ENCODE measurements around the gene CHCHD6.

CHCHD6 gene

DNA sequence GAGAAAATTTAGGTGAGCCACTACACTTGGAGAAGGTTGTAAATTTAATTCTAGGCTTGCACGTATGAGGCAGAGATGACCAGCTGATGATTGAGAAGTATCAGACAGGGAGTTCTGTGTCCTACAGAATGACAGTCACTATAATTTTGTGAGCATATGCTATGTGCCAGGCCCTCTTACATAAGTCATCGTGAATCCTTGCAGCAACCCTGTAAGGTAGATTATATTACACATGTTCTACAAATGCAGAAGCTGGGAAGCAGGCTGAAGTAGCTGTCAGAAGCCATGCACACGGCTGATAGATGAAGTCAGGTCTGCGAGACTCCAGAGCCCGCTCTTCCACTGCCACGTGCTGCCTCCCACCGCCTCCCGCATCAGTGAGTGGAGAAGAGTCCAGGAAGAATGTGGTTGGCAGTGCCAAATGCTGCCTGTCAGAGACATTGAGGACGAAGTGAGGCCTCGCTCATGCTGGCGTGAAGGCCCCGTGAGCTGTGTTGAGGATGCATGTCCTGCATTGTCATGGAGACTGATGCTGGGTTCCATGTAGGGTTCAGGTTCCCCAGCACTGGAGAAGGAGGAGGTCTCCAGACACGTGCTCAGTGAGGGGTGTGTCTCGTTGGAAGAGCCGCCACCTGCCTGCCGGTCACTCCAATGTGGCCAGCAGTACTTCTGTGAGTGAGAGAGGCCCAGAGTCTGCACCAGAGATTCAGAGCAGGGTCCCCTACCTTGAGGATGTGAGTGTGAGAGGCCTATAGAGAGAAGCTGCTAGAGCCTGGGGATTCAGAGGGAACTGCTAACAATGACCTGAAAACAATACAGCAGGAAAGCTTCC, 155.6 kb downstream of the CHCHD6 start:
- no peak for DNase-seq (ENCODE audit: low spot score)

DNA sequence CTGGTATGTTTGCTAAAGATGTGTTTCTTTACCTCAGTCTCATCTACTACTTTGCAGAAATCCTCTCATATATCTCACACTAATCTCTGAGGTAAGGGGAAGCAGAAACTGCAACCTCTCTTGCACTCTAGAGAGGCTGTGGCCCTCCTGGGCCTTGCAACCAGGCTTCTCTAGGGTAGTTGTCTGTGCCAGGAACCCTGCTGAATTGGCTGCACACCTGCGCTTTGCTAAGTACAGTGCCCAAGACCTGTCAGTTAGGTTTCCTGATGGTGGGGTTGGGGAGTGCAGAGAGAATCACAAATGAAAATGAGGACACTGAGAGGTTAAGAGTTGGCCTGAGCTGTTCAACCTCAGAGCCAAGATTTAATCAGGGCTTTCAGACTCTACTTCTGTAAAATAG, 161.7 kb downstream of the CHCHD6 start:
- no peak for DNase-seq (ENCODE audit: low spot score)

DNA sequence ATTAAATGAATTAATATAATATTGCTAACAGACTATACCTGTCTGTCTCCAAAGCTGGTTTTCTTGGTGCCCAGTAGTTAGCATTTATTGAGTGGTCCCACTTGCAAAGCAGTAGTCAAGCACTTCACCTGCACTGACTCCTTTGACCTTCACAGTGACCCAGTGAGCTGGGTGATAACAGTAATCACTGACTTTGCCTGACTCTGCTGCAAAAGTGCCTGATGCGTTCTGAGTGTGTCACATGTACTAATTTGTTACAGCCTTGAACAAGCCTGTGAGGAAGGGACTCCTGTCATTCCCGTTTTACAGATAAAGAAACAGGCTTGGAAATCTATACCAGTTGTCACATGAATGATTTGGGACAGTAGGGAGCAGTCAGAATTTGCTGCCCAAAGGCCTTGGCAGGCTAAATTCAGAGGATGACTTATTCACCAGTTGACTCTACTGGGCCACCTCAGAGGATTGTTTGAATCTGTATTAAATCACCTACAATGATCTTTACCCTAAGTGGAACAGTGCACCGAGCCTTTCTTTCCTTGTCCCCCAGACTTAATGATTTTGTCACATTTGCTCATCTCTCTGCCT, 162.2 kb downstream of the CHCHD6 start:
- DNase-seq (ENCODE audit: low spot score): no peak

DNA sequence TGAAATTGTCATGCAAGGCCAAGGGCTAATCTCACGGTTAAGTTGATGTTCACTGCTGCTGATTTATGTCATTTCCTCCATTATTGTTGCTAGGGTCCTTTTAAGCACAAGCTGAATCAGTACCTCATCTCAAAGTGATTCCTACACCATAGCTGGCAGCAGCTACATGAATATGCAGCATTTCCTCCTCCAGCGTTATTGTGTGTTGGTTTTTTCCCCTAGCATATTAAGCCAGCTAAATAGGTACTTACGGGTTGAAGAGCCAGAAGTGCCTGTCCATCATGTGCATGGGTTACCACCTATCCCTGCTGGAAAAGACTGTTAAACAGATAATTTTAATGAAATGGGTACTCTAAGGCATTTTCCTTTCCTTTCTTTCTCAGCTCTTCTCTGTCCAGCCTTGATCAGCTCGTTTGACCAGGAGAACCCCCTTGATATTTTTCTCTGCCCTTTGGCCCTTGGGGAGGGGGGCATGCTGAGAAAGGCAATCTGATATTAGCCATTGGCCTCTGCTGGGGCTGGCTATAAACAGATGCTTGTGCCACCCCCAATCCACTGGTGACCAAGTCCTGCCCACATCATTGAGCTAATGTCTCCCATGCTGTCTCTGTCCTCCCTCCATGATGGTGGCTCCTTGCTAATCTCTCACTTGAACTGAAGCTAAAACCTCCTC, 163.3 kb downstream of the CHCHD6 start:
- no peak for DNase-seq (ENCODE audit: low spot score)

DNA sequence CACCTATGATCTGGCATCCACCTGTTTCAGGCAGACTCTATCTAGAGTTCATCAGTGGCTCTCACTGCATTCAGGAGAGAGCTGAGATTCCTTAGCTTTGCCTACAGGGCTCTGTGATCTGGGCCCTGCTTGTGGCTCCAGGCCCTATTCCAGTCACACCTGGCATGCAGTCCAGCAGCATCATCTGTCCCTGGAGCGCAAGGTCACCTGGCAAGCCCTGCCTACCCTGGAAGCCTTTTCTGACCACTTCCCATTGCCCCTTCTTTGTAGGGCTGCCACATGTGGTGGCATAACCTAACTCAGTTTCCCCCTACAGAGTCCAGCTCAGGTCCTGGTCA, 163.8 kb downstream of the CHCHD6 start:
- DNase-seq (ENCODE audit: low spot score): no peak

DNA sequence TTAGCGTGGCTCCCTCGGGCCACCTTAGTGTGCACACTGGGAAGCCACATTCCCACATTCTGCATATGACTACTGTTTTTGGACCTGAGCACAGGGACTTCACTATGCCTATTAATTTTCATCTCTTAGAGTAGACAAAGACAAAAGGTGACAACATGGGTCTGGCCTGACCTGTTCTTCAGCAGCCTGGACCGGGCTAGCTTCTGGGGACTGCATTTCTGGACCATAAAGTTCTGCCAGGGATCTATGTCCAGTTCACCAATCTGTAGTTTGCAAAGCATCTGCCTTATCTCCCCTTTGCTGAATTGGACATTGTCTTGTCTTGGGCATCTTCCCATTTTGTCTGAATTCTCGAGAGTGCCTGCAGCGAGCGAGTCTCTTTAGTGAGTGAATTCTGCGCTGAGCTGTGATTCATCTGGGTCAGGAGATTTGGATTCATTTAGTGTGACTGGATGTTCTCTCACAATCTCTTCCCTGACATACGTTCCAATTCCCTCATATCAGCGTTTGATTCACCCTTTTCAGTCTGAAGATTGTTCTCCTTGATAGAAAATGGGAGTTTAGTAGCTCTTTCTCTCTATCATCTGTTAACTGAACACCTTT, 166.7 kb downstream of the CHCHD6 start:
- DNase-seq (ENCODE audit: low spot score): peak; percentile 43

DNA sequence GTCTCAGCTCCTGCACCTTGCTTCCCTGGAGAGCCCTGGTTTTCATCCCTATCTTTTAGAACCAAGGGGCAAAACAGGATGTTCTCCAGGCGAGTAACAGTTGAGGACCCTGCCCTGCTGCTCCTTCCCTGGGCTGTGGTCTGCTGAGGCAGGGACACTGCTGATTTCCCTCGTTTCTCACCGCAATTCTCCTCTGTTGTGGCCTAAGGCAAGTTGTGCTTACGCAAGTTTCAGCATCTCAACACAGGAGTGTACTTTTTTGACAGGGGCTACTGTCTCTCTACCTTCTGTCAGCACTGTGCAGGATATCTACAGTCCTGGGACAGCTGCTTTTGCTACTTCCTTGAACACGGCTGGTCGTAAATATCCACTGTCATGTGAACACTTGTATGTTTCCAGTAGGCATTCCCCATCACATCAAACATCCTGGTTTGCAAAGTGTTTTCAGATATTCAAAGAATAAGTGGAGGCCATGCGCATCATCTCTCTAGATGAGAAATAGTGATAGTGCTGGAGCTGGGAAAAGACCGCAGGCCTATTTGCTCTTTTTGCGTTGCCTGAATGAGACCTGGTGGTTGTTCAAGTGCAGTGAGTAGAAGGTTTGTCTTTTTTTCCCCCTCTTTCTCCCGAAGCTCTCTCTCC, 168.8 kb downstream of the CHCHD6 start:
- DNase-seq (ENCODE audit: low spot score): no peak

DNA sequence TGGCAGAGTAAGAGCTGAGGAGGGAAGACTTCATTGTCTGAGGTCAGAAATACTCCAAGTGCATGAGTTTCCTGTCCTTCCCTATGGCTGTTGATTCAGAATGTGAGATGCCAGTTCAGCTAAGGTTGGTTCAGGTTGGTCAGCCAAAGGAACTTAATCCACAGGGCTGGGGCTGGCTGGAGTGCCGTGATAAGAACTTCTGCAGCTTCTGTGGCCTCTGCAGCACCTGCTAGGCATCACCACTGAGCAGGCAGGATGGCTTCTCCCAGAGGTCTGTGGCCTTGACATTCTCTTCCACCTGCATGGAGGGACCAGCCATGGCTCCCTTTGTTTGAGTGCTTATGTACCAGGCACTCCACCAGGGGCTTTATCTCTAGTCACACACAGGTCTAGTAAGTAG, 169.4 kb downstream of the CHCHD6 start:
- DNase-seq (ENCODE audit: low spot score): no peak

DNA sequence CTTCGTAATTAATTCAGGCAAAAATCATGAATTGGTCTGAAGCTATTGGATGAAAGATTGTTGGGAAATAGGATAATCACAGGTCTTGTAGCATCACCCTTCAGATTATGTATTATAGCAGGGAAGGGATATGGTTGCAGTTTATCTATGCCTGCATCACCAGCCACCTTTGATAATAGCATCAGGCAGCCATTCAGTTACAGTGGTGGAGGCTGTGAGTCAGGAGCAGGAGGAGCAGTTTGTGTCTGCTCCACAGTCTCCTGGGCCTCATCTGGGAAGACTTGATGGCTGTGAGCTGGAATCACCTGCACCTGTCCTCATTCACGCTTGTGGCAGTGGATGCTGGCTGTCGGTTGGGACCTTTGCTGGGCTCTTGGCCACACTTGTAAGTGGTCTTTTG, 174.6 kb downstream of the CHCHD6 start:
- DNase-seq (ENCODE audit: low spot score): no peak

DNA sequence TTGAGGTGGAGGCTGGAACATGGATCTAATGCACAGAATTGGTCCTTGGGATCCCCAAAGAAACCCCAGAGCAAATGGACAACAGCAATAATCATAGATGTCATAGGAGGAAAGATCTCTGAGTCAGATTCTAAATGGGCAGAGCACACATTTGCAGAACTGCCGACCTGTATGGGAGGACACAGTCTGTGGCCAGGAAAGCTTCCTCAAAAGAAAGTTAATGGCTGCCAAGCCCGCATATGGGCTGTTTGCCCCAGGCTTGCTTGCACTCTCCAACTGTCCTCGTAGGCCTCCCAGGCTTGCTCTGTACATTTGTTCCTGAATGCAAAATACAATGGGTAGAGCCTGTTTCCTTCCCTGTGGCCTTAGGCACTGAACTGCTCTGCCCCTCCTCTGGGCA, 176.9 kb downstream of the CHCHD6 start:
- DNase-seq (ENCODE audit: low spot score): no peak

DNA sequence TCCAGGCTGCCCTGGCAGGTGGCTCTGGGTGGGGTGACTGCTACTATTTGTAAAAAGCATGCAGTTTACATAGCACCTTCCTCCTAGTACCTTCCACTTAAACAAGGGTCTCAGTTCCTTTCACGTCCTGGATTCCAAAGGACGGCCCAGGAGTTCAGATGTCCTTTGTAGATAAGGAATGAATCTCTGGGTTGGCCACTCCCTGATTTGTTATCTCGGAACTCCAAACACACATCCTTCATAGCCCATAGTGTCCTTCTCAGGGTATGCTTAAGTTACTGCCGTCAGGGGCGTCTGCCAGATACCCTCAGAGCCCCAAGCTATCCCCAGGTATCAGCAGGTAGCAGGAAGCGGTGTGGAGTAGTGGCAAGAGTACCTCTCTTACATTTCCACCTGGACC, 177.8 kb downstream of the CHCHD6 start:
- DNase-seq (ENCODE audit: low spot score): no peak

DNA sequence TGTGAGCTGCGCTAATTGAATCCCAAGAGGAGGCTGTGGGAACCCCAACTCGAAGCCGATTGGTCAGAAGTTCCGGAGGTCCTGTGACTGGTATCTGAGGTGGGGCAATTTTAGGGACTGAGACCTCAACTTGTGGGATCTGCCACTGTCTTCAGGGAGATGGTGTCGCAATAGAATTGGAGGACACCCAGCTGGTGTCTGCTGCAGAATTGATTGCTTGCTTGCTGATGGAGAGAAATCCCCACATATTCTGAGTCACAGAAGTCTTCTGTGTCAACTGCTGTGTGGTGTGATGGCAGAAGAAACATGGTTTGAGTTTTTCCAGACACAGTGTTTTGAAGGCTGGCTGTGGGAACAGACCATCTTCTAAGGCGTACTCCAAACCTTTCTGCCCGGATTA, 179.2 kb downstream of the CHCHD6 start:
- no peak for DNase-seq (ENCODE audit: low spot score)

DNA sequence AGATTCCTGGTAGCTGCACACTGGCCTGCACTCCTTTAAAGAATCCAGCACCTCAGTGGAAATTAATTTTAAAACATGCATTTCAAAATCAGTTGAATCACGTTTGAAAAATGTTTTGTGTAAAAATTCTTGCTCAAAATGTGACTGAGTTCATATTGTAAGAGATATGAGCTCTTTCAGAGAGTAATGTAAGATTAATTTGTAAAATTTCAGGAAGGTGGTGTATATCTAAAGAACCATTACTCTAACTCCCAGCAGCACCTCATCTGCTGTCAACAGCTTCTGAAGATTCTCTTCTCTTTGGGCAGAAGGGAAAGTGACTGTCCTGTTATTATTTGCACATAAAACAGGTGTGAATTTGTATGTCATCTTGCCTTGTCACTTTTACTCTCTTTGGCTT, 181.4 kb downstream of the CHCHD6 start:
- DNase-seq (ENCODE audit: low spot score): no peak

DNA sequence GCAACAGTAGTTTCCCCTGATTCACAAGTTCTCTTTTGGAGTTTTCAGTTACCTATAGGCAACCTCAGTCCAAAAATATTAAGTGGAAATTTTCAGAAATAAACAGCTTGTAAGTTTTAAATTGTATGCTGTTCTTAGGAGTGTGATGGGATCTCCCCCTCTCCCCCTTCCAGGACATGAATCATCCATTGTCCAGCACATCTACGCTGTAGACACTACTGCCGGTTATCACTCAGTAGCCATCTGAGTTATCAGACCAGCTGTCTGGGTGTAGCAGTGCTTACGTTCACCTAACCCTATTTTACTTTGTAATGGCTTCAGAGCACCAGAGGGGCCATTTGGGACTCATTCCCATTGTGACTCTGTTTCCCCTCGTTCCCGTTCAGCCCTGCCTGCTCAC, 182.2 kb downstream of the CHCHD6 start:
- peak; percentile 39 for DNase-seq (ENCODE audit: low spot score)

DNA sequence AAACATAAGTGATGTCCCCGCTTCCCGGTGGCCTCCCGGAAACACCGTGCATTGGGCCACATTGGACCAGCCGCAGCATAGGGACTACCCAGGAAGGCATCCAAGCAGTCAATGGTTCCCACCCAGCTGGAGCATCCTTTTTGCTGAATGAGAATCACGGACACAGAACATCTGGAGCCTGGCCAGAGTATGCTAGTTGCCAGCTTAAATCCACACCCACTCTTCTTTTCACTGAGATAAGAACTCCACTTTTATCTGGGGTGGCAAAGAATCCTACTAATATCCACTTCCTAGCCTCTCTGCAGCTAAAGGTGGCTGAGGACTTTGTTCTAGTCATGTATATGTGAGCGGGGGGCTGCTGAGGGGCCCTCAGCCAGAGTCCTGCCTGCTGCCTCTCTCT, 183.6 kb downstream of the CHCHD6 start:
- no peak for DNase-seq (ENCODE audit: low spot score)

DNA sequence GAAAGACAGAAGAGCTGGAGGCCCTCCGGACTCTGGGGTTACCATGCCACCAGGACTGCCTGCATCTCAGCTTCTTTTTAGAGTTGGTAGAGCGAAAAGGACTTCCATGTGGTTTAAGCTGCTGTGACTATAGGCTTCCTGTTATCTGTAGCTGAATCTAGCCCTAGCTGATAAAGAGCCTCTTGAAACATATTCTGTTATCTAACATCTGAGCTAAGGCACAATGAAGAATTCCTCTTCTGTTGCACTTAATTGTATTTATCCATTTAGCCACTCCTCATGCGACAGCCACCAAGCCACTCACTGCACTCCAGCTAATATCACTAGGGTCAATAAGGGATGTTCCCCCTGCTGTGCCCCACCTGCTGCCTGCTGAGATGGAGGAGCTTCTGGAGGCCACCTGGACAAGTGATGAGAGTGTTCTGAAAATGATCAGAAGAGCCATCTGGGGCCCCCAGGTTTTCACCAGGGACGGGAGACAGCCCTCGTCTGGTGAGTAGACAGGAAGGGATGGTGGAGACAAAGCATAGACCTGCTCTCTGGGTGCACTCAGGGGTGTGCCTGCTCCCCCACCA, 184.2 kb downstream of the CHCHD6 start:
- DNase-seq (ENCODE audit: low spot score): no peak

DNA sequence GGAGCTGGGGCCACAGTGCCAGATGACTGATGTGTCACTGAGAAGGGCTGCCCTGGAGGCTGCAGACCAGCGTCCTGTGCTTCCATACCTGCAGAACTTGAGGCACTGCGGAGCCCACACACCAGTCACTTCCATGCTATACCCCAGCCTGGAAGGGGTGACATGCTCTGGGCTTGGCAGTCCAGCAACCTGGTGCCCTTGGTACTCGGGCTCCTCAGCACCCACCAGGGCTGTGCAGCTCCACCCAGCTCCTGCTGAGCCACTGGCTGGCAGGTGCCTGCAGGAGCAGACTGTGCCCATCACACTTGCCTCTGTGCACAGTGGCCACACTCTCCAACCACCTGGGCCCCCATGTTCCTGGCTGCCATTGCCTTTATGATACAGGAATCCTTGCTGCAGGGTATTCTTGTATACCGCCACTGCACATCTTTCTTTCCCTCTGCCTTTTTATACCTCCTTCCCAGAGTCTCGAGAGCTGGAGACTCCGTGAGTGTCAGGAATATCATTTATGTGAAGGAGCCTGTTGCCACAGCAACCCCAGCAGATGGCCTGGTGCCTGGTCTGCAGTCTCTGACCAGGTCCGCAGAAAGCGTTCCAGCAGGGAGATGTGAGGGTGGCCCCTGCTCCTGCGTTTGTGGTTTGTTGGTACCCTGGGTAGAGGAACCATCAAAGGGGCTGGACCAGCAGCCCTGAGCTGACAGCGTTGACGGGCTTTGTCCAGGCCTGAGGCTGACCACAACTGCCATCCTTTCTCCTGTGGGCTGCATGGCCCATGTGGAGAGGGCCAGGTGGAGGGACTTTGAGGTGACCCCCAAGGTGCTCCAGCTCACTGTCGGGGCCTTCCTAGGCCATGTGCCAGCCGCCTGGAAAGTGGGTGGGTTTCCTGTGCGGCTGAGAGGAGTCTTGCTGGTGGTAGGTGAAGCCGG, 185.5 kb downstream of the CHCHD6 start:
- DNase-seq (ENCODE audit: low spot score): no peak

DNA sequence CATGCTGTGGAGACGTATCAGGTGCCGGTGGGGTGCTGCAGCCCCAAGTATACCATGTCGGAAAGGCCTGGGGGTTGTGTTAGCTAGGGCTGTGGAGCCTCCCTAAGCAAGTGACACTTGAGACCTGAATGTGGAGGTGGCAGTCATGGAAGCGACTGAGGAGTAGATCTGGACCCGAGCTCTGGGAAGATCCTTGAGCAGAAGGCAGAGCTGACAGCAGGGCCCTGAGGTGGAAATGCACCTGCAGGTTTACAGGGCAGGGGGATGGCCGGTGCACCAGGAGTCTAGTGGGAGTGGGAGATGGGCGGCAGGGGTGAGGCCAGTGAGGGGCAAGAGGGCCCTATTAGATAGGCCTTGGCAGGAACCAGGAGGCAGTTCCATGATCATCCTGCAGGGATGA, 187.1 kb downstream of the CHCHD6 start:
- no peak for DNase-seq (ENCODE audit: low spot score)

DNA sequence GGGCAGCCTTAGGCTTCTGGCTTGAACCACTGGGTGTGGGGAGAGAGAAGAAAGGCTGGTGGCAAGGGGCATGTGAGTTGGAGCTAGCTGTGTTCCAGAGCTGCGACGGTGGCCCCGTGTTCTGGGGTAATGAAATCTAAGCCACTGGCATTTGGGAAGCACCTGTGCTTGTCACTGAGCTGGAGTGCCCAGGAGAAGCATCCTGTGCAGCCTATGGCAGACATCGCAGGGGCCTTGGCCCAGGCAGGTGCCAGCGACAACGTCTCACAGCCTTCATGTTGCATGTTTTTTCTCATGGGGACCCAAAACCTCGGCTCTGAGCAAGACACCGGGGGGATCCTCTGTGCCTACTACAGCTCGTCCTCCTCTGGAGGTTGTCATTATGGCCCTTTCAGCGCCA, 187.8 kb downstream of the CHCHD6 start:
- DNase-seq (ENCODE audit: low spot score): no peak

DNA sequence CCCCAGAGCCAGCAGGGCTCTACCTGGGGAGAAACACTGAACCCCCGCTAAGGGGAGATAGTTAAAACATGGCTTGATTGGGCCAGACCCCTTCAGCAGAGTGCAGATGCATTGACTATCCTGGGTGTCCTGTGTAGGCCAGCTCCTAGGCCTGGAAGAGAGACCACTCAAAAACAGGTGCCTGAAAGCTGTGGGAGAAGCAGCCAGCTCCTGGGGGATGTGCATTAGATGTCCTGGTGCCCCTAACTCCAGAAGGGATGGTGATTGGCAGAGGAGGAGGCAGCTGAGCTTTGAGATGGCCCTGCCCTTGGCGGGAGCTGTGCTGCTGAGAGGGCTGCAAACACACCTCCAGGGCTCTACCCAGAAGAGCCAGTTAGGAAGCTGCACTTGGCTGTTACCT, 189.6 kb downstream of the CHCHD6 start:
- DNase-seq (ENCODE audit: low spot score): no peak

DNA sequence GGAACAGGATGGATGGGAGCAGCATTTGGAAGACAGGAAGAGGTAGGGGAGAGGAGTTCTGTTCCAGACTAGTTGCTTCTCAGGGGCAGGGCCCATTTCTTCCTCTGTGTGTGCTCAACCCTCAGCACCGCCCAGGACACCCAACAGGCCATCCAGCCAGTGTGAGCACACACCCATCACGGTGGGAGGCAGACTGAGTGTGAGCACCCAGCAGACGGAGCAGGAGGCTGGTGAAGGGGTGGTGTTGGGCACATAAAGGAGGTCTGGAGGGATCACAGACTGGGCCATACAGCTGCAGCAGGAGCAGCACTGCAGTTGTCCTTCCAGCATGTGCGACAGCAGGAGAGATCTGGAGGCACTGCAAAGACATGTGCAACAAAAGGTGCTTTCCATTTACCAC, 190.4 kb downstream of the CHCHD6 start:
- DNase-seq (ENCODE audit: low spot score): no peak

Measured in pons (tissue), 1 donor.